AG08395 (cell line): ENCODE results near the gene FAM78B.

Experiments used
- DNase-seq: peaks from one replicate; pipeline ENCODE4 v3.0.0; 2012; ENCODE audit warnings: mixed read lengths, low spot score

FAM78B gene, protein sequence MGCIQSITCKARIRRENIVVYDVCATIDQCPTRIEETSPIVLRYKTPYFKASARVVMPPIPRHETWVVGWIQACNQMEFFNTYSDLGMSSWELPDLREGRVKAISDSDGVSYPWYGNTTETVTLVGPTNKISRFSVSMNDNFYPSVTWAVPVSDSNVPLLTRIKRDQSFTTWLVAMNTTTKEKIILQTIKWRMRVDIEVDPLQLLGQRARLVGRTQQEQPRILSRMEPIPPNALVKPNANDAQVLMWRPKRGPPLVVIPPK

DNA sequence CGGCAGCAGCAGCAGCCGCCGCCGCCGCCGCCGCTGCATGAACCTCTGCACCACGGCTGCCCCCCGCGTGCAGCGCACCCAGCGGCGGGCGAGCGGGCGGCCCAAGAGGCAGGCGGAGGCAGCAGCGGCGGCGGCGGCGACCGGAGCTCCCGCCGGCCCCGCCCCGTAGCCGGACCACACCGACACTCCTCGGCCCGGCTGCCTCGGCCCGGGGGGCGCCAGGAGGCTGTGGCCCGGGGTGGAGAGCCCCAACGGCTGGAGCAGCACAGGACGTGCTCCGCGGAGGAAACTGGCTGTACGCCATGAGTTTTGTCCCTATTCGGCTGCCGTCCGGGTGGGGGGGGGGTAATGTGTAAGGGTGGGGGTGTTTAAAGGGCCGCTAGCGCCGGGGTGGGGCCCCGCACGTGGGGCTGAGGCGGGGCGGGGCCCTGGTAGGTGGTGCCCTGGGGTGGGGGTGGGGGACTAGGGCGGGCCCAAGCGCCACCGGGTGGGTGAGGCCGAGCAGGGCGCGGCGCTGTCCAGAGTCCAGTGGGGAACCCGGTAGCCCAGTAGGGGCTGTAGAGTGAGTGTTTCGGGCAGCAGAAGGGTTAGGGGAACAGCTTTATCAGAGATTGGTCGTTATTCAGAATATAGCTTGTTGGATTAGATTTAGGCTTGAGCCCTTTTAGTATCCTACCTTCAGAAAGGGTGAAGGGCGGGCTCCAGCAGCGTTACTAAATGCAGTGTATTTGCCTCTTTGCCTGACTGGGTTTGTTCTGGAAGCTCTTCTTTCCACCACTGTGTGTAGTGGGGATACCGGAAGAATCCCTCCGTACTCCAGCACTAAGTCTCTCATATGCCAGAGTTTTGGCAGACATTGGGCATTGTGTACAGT lies at the start of gene FAM78B:
TSS of gene FAM78B (minus strand) at position 304 of the 874 bp plus-strand sequence. CDS start 753 bp downstream, outside the sequence.
- peak; percentile 73 for DNase-seq

DNA sequence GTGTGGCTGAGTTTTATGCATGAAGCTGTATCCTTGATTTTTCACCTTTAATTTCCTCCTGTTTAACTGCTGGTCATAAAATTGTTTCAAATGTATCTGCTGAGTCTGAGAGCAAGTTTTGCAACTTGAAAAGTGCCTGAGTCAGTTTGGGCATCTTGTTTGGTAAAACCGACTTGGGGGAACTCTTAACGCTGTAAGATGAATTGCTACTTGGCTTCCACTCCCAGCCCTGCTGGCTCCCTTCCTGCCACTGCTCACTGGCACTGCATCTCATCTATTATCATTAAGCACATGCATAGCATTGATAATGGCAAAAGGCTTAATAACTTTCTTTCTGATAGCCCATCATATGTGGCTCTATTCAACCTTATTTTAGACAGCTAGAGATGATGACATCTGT lies 35.7 kb upstream of the FAM78B start:
- no peak for DNase-seq

DNA sequence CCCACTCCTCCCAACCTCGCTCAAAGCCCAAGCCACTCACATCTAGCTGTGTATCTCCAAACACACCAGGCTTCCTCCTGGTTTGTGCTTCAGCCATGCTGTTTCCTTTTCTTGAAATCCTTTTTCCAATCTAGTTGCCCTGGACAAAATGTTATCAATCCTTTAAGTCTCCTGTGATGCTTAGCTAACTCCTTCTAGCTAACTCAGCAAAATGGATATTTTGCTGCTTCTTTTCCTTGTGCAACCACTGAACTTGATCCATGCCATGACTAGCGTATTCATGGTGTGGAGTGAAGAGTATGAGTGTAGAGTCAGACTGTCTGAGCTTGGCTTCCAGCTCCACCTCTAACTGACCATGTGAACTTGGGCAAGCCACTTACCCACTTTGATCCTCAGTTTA lies 33.9 kb upstream of the FAM78B start:
- DNase-seq: no peak

DNA sequence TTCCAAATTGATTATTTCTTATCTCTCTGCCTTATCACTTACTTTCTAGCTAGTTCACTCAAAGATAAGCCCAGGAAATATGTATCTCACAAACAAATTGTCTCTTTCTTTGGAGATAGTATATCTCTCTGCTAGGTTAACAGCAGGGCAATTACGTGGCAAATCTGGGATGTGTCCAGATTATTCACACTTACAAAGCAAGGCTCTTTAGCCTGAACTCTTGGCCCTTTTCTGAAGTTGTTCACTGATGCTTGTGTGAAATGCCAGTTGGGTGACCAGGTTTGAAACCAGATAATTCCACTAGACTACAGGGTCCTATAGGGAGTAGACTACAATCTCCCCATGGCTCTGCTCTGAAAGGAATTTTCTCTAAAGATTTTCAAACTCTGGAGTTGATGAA lies 30.8 kb upstream of the FAM78B start:
- no peak for DNase-seq

DNA sequence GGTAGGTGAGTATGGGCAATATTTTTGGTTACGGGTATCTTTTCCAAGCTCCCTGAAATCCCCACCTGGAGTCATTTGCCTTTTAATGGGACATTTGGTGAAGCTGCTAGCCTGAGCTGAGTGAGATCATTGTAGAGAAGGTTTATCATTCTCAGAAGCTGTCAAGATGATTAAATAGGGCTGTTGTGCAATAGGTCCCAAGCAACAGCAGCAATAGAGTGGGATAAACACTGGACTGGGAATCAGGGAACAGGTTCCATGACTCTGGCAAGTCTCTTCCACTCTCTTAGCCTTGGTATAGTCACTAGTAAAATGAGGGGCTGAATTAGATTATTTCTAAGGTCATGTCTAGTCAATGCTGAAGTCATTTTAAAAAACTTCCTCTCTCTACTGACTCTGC lies 30.3 kb upstream of the FAM78B start:
- no peak for DNase-seq

DNA sequence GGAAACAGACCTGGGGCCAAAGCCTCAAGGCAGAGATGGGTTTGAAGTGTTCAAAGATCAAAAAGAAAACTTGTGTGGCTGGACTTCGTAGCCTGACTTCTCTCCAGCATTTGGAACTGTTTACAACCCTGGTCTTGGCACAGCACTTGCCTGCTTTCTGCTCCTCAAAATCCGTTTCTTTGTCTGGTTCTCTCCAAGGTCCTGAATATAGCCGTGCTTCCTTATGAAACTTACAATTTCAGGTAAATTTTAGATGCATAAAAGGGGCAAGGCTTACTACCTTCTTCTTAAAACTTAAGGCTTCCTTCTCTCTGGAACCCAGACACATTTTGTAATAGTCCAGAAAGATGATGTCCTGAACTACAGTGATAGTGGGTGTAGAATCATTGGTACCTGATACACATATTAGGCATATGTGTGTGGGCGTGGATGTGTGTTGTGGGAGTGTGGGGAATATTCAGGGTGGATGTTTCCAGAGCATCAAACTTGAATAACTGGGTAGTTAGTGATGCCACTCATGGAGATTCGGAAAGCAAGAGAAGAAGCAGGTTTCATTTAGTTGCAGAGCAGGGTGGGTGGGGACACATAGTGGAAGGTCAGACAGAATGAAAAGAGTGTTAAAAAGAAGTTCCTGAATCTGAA lies 26.4 kb upstream of the FAM78B start:
- no peak for DNase-seq

DNA sequence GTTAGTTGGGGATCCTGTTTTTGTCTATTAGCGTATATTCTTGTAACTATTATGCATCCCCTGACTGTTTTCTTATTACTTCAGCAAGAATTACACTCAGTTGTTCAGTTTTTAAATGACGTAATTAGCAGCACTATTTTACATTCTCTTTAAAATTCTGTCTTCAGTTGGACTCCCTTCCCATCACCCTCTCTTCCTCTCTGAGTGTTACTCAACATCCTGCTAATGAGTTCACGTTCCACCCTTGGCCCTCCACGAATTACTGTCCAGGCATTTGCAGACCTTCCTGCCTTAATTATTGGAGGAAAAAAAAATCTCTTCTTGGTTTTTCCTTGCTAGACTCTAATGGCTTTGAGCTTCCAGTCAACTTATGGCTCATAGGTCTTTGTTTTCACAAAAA lies 23.6 kb upstream of the FAM78B start:
- no peak for DNase-seq

DNA sequence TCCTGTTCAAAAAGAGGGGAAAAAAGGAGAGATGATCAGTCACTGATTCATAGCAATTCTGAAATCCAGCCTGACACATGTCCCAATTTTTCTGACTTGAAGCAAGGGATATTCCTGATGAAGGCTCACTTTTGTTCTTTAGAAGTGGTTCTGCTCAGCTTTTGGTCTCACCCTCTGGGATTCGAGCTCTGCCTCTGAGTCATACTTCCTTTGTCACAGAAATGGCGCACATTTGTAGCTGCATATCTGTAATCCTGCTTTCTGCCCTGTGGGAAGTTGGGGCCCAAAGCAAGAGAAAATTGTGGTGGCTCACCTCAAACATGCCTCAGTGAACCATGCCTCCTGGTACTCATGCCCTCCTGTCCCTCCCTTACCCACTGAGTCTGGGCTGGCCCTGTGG lies 22.3 kb upstream of the FAM78B start:
- DNase-seq: no peak

DNA sequence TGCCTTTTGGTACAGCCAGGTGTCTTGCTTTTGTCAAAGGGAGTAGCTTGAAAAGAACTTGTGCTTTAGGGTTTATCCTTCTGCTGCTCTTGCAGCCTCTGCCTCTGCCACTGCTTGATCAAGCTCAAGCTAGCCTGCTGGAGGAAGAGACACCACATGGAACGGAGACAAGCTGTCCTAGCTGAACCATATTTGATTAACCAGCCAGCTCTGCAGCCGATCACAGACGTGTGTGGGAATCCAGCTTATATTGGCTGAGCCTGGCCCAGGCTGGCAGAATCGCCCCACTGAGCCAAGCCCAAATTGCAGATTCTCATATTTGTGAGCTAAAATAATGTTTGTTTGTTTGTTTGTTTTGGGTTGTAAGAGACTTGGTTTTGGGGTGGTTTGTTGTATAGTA lies 18.7 kb upstream of the FAM78B start:
- DNase-seq: no peak

DNA sequence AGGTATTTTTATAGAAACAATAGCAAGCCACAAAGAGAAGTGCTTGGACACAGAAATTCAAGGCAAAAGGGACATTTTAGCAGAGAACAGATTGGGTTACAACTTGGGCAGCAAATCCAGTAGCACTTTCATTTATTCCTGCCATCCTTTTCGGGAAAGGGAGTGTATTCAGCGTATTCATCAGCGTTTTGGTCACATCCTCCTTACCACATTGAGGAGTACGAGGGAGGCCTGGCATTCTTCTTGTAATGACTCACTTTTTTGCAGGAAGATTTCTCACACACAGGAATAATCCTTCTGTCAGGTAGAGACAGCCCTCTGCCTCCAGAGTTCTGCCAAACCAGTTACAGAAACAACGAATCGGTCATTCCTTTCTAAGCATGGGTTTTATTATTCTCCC lies 18.1 kb upstream of the FAM78B start:
- DNase-seq: no peak

DNA sequence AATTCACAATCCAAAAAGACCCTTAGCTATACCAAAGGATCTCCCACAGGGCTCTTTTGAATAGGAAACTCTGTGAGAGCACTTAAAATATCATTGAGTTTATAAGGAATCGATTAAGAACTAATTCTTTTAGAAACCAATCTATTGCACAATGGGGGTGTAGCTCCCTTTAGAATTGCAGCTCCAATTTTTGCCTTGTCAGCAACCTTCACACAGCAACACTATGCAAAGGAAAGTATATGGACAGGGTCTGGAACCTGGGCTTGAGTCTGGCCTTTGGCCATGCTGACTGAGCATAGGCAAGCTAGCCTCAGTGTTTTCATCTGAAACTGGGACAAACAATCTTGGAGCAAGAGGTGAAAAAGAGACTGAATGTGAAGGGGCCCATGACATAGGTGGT lies 17.2 kb upstream of the FAM78B start:
- DNase-seq: no peak

DNA sequence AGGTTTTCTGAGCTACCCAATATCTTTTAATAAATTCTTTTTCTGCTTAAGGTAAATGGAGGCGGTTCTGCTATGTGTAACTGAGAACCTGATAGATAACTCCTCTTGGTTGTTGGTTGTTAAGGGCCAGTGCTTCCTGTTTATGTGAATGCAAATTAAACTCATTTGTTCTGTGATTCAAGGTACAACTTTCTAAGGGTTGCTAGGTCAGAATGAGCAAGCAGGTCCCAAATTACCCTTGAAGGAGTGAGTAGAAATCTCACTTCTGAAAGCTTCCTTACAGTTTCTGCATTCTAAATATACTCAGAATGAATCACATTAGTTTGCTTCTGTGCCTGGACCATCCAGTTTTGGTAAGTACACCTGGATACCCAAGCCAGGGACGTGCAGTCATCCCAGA lies 15.5 kb upstream of the FAM78B start:
- DNase-seq: no peak

DNA sequence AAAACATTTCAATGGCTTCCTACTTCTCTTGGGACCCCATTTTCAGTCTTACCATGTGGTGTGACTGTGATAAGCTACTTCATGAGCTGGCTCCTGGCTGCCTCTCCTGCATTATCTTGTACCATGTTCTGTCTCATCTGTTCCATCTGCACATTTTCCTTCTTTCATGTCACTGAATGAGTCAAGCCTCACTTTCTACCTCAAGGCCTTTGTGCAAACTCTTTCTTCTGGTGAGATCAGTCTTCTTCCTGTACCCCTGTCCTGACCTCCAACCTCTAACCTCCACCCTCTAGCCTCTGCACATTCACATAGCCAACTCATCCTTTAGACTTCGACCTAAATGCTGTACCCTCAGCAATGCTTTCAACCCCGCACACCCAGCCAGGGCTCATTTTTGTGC lies 9.6 kb upstream of the FAM78B start:
- DNase-seq: no peak

DNA sequence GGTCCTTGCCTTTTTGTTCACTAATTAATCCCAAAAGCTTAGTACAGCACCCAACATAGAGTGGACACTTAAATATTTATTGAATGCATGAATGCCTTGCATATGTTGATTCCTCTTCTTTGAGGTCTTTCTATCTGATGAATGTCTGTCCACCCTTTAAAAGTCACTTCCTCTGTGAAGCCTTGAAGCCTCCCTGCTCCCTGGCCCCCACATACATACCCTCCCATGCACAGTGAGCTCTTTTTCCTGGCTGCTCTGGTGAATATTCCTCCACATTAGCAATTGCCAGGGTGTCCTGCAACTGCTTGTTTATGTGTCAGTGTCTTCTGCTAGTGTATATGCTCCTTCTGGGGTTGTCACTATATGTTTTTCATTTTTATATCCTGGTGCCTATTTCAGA lies 8.2 kb upstream of the FAM78B start:
- no peak for DNase-seq

DNA sequence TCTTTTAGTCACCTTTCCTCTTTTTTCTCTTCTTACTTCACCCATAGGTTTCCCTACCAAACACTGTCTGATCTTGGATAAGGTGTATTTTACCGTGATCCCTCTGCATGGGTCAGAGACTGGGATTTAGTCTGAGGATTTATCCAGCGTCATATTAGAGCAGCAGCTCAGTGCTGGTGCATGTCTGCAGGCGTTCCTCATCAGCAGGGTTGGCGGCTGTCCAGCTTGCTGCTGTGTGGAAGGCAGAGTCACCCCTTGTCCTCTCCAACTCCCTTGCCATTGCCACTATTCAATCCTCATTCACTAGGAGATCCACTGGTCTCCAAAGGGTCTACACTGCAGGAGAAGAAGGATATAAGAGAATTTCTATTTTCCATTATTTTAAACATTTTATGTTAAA lies 7.3 kb upstream of the FAM78B start:
- no peak for DNase-seq

DNA sequence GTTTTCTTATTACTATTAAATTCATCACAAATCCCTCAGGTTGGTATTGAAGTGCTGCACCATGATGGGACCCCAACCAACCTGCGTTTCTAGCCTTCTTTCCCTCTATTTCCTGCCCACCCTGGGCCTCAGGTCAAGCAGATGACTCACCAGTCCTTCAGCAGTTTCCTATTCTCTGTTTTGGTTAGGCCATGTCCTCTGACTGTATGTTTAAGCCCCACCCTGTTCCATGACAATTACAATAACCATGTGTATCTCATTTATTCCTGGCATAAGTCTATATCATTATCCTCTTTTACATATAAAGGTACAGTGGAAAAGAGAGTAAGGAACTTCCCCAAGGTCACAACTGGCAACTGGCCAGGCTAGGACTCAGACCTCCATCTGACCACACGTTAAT lies 5.3 kb upstream of the FAM78B start:
- DNase-seq: no peak

DNA sequence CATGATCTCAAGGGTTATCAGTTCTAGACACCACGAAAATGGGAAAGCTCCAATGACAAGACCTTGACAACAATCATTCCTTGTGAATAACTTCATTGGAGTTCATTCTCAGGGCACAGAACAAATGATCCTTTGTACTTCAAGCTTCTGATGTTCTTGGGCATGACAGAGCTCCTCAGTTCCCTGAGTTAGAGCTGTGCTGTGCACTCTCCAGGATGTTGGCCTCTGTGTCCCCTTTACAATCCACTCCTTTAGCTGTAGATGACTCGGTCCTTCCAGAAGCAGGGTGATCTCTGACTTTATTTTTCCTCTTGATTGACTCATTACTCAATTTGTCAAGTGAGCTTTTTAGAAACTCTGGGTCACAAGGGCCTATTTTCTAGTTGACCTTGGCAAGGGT lies 3.9 kb upstream of the FAM78B start:
- no peak for DNase-seq

DNA sequence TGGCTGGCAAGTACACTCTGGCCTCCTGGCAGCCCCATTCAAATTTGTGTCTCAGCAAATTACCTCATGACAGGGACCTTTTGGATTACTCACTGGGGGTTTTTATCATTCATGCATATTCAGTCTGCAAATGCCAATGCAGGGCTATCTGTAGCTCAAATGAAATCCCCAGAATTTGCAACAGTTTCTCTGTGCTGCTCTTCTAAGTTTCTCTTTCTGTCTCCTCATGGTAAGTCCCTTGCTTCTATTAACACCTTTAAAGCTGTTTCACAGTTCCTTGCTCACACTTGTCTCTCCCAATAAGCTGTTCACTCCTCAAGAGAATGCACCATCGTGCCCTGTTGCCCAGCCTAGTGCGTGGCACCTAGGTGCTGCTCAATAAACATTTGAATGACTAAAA lies 3.3 kb upstream of the FAM78B start:
- no peak for DNase-seq

DNA sequence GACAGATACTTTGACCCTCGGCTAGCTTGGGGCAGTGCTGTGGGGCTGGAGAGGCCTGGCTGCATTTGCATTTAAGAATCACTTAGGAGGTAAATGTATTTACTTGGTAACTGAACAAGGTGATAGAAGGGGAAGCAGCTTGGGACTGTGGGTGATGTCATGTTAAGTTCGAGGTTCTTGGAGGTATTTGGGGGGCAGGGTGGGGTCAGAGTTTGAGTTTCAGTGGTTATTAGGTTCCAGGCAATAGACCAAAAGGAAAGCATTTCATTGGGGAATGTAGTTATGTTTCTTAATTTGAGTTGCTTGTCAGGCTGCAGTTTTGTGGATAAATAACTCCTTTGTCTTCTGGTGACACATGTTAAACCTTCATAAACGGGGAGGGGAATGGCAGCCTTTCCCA lies 2.4 kb upstream of the FAM78B start:
- no peak for DNase-seq

DNA sequence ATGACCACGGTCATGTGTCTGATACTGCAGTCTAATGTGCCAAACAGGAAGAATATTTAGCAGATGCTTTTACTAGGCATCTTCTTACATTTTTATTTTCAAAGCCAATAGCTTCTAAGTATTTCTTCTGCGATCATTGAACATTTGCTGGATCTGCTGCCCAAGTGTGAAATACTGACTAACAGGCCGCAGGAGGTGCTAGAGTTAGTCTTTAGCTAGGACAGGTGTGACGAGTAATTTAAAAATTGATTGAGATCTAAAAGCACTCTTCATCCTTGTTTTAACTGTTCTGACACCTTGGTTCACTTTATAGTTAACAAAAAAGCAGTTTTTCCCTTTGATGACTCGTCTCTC lies 748 bp upstream of the FAM78B start:
- no peak for DNase-seq

DNA sequence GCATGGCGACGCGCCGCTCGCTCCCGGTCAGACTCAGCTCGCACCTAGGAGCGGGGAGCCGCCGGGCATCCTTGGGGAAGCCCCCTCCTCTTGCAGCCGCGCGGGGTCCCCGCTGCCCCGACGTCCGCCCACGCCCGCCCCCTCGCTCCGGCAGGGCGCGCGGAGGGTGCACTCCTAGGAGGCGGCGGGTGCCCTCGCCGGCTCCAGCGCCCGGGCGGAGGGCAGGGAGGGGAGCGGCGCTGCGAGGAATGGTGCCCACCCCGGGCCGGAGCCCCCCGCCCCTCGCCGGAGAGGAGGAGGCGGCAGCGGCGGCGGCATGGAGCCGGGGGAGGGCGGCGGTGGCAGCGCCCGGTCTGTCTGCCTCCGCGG lies 488 bp downstream of the FAM78B start:
- no peak for DNase-seq

DNA sequence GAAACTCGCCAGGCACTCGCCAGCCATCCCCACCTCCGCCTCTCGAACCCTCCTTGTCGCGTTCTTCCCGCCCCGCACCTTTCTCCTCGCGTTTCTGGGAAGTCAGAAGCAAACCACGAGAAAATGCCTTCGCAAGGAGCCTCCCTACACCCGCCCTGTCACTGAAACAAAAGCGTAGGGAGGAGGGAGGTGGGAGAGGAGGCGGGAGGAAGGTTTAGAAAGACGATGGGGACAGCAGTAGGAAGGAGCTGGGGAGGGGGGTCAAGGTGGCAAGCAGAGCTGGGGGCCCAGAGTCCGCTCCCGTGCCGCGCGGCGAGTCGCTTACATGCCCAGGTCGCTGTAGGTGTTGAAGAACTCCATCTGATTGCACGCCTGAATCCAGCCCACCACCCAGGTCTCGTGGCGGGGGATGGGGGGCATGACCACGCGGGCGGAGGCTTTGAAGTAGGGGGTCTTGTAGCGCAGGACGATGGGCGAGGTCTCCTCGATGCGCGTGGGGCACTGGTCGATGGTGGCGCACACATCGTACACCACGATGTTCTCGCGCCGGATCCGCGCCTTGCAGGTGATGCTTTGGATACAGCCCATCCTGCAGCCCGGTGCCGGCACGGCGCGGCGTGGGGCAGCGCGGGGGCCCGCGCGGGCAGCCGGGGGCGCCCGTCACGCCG lies 1.0 kb downstream of the FAM78B start:
- no peak for DNase-seq
